Hepatocyte (in vitro differentiated cells): ENCODE measurements around the gene C20orf173. TPM values are rescaled to one million over a fixed set of nuclear protein-coding genes. Genes with fewer than 3 reads are reported as not detected.

Experiments used
- DNase-seq: peaks from one replicate; pipeline ENCODE4 v3.0.0-alpha.2; 2016; ENCODE audit warnings: low spot score
- H2AFZ ChIP-seq: fragments of 200-600 bp; sonication (generic); 2 replicates; pipeline ENCODE4 v1.6.0; 2016; ENCODE audit warnings: antibody characterized with exemption, mild to moderate bottlenecking
- H3K27ac ChIP-seq: fragments of 200-600 bp; sonication (generic); 2 replicates; pipeline ENCODE4 v1.5.1; 2016; ENCODE audit warnings: mild to moderate bottlenecking
- H3K27me3 ChIP-seq: fragments of 200-600 bp; sonication (generic); 2 replicates; pipeline ENCODE4 v1.6.1; 2016
- H3K36me3 ChIP-seq: fragments of 200-600 bp; sonication (generic); replicated peaks from 2 replicates; pipeline ENCODE4 v1.5.1; 2016; ENCODE audit warnings: low read depth; ENCODE audit not compliant: insufficient read depth
- H3K4me1 ChIP-seq: fragments of 200-600 bp; sonication (generic); 2 replicates; pipeline ENCODE4 v1.5.1; 2016; ENCODE audit warnings: mild to moderate bottlenecking, moderate library complexity; ENCODE audit not compliant: insufficient read depth
- H3K4me2 ChIP-seq: fragments of 200-600 bp; sonication (generic); 2 replicates; pipeline ENCODE4 v1.6.0; 2016
- H3K4me3 ChIP-seq: fragments of 200-600 bp; sonication (generic); 2 replicates; pipeline ENCODE4 v1.5.1; 2016; ENCODE audit warnings: mild to moderate bottlenecking
- H3K79me2 ChIP-seq: fragments of 200-600 bp; sonication (generic); 2 replicates; pipeline ENCODE4 v1.6.0; 2017; ENCODE audit warnings: mild to moderate bottlenecking
- H3K9me2 ChIP-seq: fragments of 200-600 bp; sonication (generic); replicated peaks from 2 replicates; pipeline ENCODE4 v1.6.0; 2017; ENCODE audit warnings: mild to moderate bottlenecking; ENCODE audit not compliant: insufficient read depth
- H3K9me3 ChIP-seq: fragments of 200-600 bp; sonication (generic); 2 replicates; pipeline ENCODE4 v1.5.1; 2016; ENCODE audit warnings: low read depth, mild to moderate bottlenecking
- H4K20me1 ChIP-seq: fragments of 200-600 bp; sonication (generic); 2 replicates; pipeline ENCODE4 v1.6.0; 2016; ENCODE audit warnings: mild to moderate bottlenecking; ENCODE audit not compliant: insufficient read depth, poor library complexity, severe bottlenecking
- EZH2 ChIP-seq: fragments of 200-600 bp; sonication (generic); IDR thresholded peaks from 2 replicates; pipeline ENCODE4 v1.6.1; 2016; ENCODE audit warnings: antibody characterized with exemption, mild to moderate bottlenecking, borderline replicate concordance
- EZH2phosphoT487 ChIP-seq: fragments of 200-600 bp; sonication (generic); IDR thresholded peaks from one replicate; pipeline ENCODE4 v1.6.1; 2018; ENCODE audit warnings: antibody characterized with exemption, mild to moderate bottlenecking, low read depth, moderate library complexity; ENCODE audit not compliant: unreplicated experiment, severe bottlenecking
- WGBS: methylation state at CpG from one replicate; pipeline ENCODE4 v1.1.6; 2016; ENCODE audit warnings: low lambda C conversion rate; ENCODE audit errors: missing lambda C conversion rate; 5-methylcytosine and 5-hydroxymethylcytosine counted together
- polyA plus RNA-seq: library from polyadenylated mRNA; unstranded; fragments of >200 nt; fragmentation: Nextera tagmentation; extraction: Ambion mirVana; gene quantifications from 2 replicates; pipeline ENCODE4 v1.2.1, GENCODE V29; 2016
- total RNA-seq: library from RNA; depleted of rRNA; stranded (reverse); fragments of >200 nt; gene quantifications from 2 replicates; pipeline ENCODE4 v1.2.3, GENCODE V29; 2014
- TF ChIP-seq, protein P1 (sequence below): fragments of 200-600 bp; sonication (generic); IDR thresholded peaks from 2 replicates; pipeline ENCODE4 v1.5.1; 2016; ENCODE audit warnings: antibody characterized with exemption, mild to moderate bottlenecking; ENCODE audit not compliant: poor library complexity

Gene C20orf173
- total and polyA plus RNA-seq, 2 experiments from 2014 or later: not detected

DNA sequence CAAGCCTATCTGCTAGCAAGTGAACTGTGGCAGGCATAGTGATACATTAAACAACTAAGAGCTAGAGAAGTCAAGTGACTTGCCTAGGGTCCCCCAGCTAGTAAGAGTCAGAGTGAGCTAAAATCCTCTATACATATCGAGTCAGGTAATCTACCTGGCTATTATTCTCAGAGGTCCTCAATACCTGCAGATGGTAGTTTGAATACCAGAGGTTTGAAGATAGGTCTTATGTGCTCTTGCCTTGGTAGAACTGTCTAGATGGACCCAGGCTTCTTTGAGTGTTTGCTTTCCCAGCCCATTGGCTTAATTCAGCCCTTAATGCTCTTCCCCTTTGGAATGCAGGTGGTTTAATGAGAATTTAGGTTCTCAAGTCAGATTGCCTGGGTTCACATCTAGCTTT is 13.5 kb upstream of the C20orf173 start:
- no peaks in the 10 kb centered on the region for H3K36me3 ChIP-seq
- no peak for TF ChIP-seq EZH2
- no peak for TF ChIP-seq EZH2phosphoT487
- TF ChIP-seq, protein P1, sequence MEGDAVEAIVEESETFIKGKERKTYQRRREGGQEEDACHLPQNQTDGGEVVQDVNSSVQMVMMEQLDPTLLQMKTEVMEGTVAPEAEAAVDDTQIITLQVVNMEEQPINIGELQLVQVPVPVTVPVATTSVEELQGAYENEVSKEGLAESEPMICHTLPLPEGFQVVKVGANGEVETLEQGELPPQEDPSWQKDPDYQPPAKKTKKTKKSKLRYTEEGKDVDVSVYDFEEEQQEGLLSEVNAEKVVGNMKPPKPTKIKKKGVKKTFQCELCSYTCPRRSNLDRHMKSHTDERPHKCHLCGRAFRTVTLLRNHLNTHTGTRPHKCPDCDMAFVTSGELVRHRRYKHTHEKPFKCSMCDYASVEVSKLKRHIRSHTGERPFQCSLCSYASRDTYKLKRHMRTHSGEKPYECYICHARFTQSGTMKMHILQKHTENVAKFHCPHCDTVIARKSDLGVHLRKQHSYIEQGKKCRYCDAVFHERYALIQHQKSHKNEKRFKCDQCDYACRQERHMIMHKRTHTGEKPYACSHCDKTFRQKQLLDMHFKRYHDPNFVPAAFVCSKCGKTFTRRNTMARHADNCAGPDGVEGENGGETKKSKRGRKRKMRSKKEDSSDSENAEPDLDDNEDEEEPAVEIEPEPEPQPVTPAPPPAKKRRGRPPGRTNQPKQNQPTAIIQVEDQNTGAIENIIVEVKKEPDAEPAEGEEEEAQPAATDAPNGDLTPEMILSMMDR: no peak
- 100% methylated on average over 1 of the region's 1 CpG for WGBS
- peak overlapping the region; percentile 82 for H3K4me2 ChIP-seq
- no peak overlapping the region for H3K27ac ChIP-seq
- no peaks in the 10 kb centered on the region for H3K9me3 ChIP-seq
- peaks cover 10% of the 10 kb centered on the region for H3K4me1 ChIP-seq
- H3K4me3 ChIP-seq: no peak overlapping the region
- H3K27me3 ChIP-seq: no peaks in the 10 kb centered on the region
- peaks cover 6% of the 10 kb centered on the region for H3K79me2 ChIP-seq
- H2AFZ ChIP-seq: no peak overlapping the region
- DNase-seq: no peak
- H4K20me1 ChIP-seq: no peaks in the 10 kb centered on the region
- H3K9me2 ChIP-seq: no peaks in the 10 kb centered on the region

DNA sequence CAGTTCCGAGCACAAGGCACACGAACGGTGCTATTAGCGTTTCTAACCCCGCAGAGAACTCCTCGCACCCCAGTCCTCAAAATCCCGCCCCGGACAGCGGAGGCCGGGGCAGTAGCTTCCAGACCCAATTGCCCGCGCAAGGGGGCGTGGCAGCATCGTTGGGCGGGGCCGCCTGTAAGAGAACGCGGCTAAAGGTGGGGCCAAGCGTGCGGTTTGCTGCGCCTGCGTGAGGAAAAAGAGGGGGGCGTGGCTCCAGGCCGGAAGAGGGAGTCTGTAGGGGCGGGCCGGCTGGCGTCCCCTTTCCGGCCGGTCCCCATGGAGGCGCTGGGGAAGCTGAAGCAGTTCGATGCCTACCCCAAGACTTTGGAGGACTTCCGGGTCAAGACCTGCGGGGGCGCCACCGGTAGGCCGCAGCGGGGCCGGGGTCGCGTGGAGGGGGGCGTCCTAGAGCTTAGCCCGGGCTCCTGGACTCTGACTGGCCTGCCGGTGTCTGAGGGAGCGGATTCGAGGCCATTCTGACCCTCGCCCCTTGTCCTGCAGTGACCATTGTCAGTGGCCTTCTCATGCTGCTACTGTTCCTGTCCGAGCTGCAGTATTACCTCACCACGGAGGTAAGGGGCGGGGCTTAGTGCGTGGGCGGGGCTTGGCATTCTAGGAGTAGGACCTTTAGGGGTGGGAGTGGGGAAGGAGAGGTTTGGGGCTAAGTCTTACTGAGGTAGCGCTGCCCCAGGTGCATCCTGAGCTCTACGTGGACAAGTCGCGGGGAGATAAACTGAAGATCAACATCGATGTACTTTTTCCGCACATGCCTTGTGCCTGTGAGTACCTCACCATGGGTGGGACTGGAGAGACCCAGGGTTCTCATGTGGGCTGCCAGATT is 12.6 kb upstream of the C20orf173 start, which contains the start of gene ERGIC3:
Gene ERGIC3, plus strand, starts transcription at position 296 of the 880 bp plus-strand sequence. Its CDS starts 20 bp downstream, at position 316.
- H3K9me2 ChIP-seq: no peaks in the 10 kb centered on the region
- peak within 1 kb of the TSS; percentile 80 for H2AFZ ChIP-seq
- H3K27me3 ChIP-seq: no peaks in the 10 kb centered on the region
- no peaks in the 10 kb centered on the region for H3K9me3 ChIP-seq
- H4K20me1 ChIP-seq: no peaks in the 10 kb centered on the region
- H3K79me2 ChIP-seq: peaks cover 6% of the 10 kb centered on the region
- peak within 1 kb of the TSS; percentile 82 for H3K4me2 ChIP-seq
- H3K36me3 ChIP-seq: no peaks in the 10 kb centered on the region
- H3K4me1 ChIP-seq: peaks cover 10% of the 10 kb centered on the region
- peak within 1 kb of the TSS; percentile 86 for H3K27ac ChIP-seq
- peak; percentile 98 for DNase-seq
- TF ChIP-seq EZH2: no peak
- TF ChIP-seq EZH2phosphoT487: no peak
- TF ChIP-seq, protein P1: no peak
- peak within 1 kb of the TSS; percentile 72 for H3K4me3 ChIP-seq
- 3% methylated on average over 40 of the region's 57 CpGs for WGBS

GRCh38 chr20:35541118-35541782 is 11.8 kb upstream of the C20orf173 start:
- WGBS: 14% methylated on average over 13 of the region's 13 CpGs
- no peaks in the 10 kb centered on the region for H4K20me1 ChIP-seq
- peaks cover 10% of the 10 kb centered on the region for H3K4me1 ChIP-seq
- no peaks in the 10 kb centered on the region for H3K36me3 ChIP-seq
- no peak for DNase-seq
- no peaks in the 10 kb centered on the region for H3K9me2 ChIP-seq
- TF ChIP-seq EZH2 (no peak), EZH2phosphoT487 (no peak)
- TF ChIP-seq, protein P1: no peak
- H3K9me3 ChIP-seq: no peaks in the 10 kb centered on the region
- peak overlapping the region; percentile 19 for H3K4me3 ChIP-seq
- H3K79me2 ChIP-seq: peaks cover 6% of the 10 kb centered on the region
- no peak overlapping the region for H3K27ac ChIP-seq
- peak overlapping the region; percentile 82 for H3K4me2 ChIP-seq
- H3K27me3 ChIP-seq: no peaks in the 10 kb centered on the region
- H2AFZ ChIP-seq: peak overlapping the region; percentile 78
